GM10266 (cell line): Measurements from ENCODE around the gene CCDC127.

Source experiments
- DNase-seq: peaks from one replicate; pipeline ENCODE4 v3.0.0; 2012; ENCODE audit errors: extremely low spot score
- TF ChIP-seq, protein P1 (sequence below): IDR thresholded peaks from 2 replicates; pipeline ENCODE4 v1.5.1; 2012; ENCODE audit warnings: mild to moderate bottlenecking, low read depth; ENCODE audit not compliant: control insufficient read depth, insufficient read depth; ENCODE audit errors: missing control alignments

Gene CCDC127

DNA sequence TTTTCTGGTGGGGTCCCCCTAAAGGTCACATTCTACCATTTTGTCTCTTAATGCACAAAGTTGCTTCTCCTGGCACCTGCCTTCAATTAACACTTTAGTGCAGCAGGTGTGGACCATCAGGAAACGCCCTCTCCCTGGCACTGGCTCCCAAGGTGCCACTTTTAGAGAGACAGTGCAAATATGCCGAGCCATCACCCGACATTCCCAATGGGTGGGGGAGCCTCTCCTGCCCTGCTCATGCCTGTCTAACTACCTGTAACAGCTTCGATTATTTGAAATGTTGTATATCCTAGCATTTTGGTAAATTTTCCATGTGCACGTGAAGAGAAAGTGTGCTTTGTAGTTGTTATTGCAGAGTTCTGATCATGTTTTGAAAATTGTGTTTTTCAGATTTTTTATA lies 39.8 kb downstream of the CCDC127 start:
- no peak for DNase-seq
- TF ChIP-seq, protein P1, sequence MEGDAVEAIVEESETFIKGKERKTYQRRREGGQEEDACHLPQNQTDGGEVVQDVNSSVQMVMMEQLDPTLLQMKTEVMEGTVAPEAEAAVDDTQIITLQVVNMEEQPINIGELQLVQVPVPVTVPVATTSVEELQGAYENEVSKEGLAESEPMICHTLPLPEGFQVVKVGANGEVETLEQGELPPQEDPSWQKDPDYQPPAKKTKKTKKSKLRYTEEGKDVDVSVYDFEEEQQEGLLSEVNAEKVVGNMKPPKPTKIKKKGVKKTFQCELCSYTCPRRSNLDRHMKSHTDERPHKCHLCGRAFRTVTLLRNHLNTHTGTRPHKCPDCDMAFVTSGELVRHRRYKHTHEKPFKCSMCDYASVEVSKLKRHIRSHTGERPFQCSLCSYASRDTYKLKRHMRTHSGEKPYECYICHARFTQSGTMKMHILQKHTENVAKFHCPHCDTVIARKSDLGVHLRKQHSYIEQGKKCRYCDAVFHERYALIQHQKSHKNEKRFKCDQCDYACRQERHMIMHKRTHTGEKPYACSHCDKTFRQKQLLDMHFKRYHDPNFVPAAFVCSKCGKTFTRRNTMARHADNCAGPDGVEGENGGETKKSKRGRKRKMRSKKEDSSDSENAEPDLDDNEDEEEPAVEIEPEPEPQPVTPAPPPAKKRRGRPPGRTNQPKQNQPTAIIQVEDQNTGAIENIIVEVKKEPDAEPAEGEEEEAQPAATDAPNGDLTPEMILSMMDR, result no peak

DNA sequence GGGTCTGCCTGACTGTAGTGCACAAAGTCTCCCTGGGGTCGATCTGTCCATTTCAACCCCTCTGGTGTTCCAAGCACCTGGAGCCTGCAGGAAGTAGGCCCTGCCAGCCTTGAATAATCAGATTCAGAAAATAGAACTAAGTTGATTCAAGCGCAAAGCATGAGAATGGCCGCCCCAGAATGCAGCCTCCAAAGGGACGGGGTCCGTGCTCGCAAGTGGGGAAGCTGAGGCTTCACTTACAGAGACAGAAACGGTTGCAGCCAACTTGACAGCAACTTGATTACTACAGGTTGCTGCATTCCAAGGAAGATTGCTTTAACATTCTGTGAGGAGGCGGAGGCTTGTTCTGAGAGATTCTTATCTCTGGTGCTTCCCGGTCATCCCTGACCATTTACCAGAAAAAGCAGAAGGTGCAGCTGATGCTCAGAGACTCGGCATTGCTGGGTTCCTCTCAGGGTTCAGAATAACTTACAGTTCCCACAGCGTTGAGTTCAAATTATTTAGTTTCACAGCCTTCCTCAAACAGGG lies 41.6 kb downstream of the CCDC127 start:
- DNase-seq, result no peak

DNA sequence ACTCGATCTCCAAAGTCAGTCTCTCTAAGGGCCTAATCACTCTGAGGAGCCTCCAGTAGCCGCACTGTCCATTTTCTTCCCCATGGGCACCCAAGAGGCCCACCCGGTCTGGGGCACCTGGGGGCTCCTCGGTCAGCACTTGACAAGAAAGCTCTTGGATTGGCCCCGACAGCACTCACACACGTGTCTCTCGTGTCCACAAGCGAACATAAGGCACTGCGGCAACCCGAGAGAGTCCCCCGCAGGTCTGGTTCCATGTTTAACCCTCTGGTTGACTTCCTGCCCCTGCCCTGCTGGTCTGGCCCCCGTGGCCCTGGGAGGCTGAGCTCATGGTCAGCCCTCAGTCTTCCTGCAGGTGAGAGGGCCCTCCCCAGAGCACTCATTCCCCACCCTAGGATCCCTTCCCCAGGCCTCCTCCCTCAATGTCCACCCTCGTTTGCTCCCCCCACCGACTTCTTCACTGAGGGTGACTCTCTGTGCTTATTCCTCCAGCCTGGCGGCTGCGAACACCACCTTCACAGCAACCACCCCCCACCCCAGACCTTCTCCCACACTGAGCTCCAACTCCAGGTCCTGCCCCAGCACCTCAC lies 43.0 kb downstream of the CCDC127 start:
- TF ChIP-seq, protein P1, result no peak

More for the DNA sequence above, 41.6 kb downstream of the CCDC127 start:
- TF ChIP-seq, protein P1, result no peak

DNA sequence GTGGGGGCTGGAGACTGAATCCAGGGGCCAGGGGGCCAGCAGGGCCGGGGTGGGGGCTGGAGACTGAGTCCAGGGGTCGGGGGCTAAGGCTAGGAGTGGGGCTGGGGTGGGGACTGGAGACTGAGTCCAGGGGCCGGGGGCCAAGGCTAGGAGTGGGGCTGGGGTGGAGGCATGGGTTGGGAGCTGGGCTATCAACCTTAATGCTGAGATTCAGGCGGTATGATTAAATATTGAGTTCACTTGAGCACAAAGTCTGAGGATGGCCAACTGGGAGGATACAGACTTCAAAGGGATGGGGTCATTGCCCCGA lies 43.7 kb downstream of the CCDC127 start:
- no peak for DNase-seq
- TF ChIP-seq, protein P1, result no peak

More for the DNA sequence above, 43.0 kb downstream of the CCDC127 start:
- DNase-seq, result no peak

DNA sequence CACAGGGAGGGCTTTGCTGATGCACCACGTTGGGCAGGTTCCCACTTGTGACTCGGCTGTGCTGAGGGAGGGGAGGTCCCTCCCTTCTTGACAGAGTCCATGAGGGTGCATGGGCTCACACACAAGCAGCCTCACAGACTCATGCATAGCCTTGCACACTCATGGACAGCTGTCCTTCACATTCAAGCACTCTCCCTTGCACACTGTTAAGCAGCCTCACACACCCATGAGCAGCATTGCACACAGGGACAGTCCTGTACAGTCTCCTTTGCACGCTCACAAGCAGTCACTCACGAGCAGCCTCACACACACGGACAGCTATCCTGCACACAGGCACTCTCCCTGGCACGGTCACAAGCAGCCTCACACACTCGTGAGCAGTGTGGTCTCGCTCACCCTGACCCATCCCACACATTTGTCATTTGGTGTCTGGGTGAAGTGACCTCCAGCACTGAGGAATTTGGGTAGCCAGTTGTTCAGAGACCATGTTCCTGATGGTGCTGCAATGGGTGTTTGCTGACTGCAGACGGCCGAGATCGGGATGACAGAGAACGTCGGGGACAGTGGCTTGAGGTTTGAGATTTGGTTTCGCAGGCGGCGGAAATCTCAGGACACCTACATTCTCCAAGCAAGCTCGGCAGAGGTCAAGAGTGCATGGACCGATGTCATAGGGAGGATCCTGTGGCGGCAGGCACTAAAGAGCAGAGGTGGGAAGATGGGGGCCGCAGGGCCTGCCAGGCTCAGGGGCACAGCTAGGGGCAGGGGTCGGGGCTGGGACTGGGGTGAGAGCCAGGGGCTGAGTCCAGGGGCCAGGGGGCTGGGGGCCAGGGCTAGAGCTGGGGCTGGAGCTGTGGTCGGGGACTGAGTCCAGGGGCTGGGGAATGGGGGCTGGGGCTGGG lies 44.3 kb downstream of the CCDC127 start:
- no peak for DNase-seq
- TF ChIP-seq, protein P1, result no peak

DNA sequence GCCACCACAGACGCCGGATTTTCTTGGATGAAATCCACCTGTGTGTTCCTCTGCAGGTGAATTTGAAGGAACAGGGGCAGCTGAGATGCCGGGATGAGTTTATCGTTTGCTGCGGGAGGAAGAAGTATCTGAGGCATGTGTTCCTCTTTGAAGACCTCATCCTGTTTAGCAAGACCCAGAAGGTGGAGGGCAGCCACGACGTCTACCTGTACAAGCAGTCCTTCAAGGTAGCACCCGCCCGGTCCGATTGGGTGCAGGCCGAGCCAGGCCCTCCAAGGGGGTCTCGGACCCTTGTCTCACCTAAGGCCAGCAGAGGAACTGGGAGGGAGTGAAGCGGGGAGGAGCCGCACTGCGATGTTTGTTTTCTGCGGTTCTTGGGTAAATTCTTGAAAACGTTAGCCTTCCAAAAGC lies 45.1 kb downstream of the CCDC127 start:
- TF ChIP-seq, protein P1, result no peak
- DNase-seq, result no peak

DNA sequence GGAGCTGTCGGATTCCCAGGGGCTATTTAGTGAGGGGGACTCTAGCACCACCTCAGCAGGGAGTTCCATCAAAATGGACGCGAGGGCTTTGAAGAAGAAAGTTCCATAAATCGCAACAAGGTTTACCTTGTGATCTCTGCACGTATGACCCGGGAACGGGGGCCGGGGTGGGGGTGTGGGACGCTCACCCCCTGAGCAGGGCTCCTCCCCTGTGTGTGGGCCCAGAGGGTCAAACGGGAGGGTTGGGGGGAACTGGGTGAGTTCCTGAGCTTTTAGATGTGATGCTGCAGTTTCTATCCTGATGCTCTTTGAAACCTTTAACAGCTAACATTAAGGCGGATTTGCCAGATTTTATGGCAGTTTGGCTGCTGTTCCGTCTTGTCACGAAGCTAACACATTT lies 45.5 kb downstream of the CCDC127 start:
- TF ChIP-seq, protein P1, result no peak
- no peak for DNase-seq
